Measurements from ENCODE around the gene CCDC70.
"Not testable (repeated sequence)": the region's sequence is repeated elsewhere in the genome, so short reads cannot be mapped to it uniquely, and the experiment has no call there.

Gene CCDC70

GRCh38 chr13:51861723-51862300, at the start of gene CCDC70:
TSS of gene CCDC70 (plus strand) at chr13:51861969. CDS start at chr13:51865412, 3,443 bp downstream.
- peak; percentile 15 for DNase-seq (ENCODE audit: low read depth)

GRCh38 chr13:51814071-51814470, 47.7 kb upstream of the CCDC70 start:
- DNase-seq (ENCODE audit: low read depth), result no peak

- DNase-seq (ENCODE audit: low read depth), result no peak
Observed at GRCh38 chr13:51814825-51815650, 46.7 kb upstream of the CCDC70 start.

- no peak for DNase-seq (ENCODE audit: low read depth)
Observed at GRCh38 chr13:51815848-51816247, 45.9 kb upstream of the CCDC70 start.

- DNase-seq (ENCODE audit: low read depth), result no peak
Observed at GRCh38 chr13:51816604-51817249, 45.0 kb upstream of the CCDC70 start.

GRCh38 chr13:51817717-51818116, 44.1 kb upstream of the CCDC70 start:
- no peak for DNase-seq (ENCODE audit: low read depth)

- no peak for DNase-seq (ENCODE audit: low read depth)
Observed at GRCh38 chr13:51818276-51818675, 43.5 kb upstream of the CCDC70 start.

- no peak for DNase-seq (ENCODE audit: low read depth)
Observed at GRCh38 chr13:51818781-51819511, 42.8 kb upstream of the CCDC70 start.

GRCh38 chr13:51819544-51819943, 42.2 kb upstream of the CCDC70 start:
- DNase-seq (ENCODE audit: low read depth), result no peak

GRCh38 chr13:51820016-51820597, 41.7 kb upstream of the CCDC70 start:
- no peak for DNase-seq (ENCODE audit: low read depth)

- no peak for DNase-seq (ENCODE audit: low read depth)
Observed at GRCh38 chr13:51821606-51822005, 40.2 kb upstream of the CCDC70 start.

GRCh38 chr13:51822106-51822815, 39.5 kb upstream of the CCDC70 start:
- DNase-seq (ENCODE audit: low read depth), result no peak

- DNase-seq (ENCODE audit: low read depth), result no peak
Observed at GRCh38 chr13:51823359-51823758, 38.4 kb upstream of the CCDC70 start.

GRCh38 chr13:51823863-51824262, 37.9 kb upstream of the CCDC70 start:
- DNase-seq (ENCODE audit: low read depth), result no peak

GRCh38 chr13:51824712-51825111, 37.1 kb upstream of the CCDC70 start:
- DNase-seq (ENCODE audit: low read depth), result not testable (repeated sequence)

GRCh38 chr13:51825165-51825592, 36.6 kb upstream of the CCDC70 start:
- no peak for DNase-seq (ENCODE audit: low read depth)

- DNase-seq (ENCODE audit: low read depth), result no peak
Observed at GRCh38 chr13:51825681-51826254, 36.0 kb upstream of the CCDC70 start.

GRCh38 chr13:51826606-51827005, 35.2 kb upstream of the CCDC70 start:
- no peak for DNase-seq (ENCODE audit: low read depth)

GRCh38 chr13:51827254-51827653, 34.5 kb upstream of the CCDC70 start:
- no peak for DNase-seq (ENCODE audit: low read depth)

- no peak for DNase-seq (ENCODE audit: low read depth)
Observed at GRCh38 chr13:51828730-51829567, 32.8 kb upstream of the CCDC70 start.

All from HS-5 (cell line).